Activated CD8-positive, alpha-beta memory T cell treated with anti-CD3 and anti-CD28 coated beads, Interleukin-2, amount 10 ng/mL, durations not matched to agents 7 days and 5 days (primary cell): ENCODE data around the gene SYT6. TPM values are rescaled to one million over a fixed set of nuclear protein-coding genes. Genes with fewer than 3 reads are reported as not detected.

ENCODE experiments used
- ATAC-seq: fragments of 150-1000 bp; cut with Tn5 transposase; one replicate; pipeline ENCODE4 v1.10.0; 2021; ENCODE audit warnings: moderate library complexity
- CTCF ChIA-PET: fragments of 350-600 bp; sonication (Branson Sonifier 250); formaldehyde crosslinking; loops from one replicate; lab custom pipeline; 2021; ENCODE audit warnings: antibody characterized with exemption; lab: Charles Lee
- DNase-seq: peaks from one replicate; pipeline ENCODE4 v3.0.0-alpha.2; 2020
- H3K27ac Mint-ChIP-seq: one replicate; pipeline ENCODE4 v1.8.0; 2021; ENCODE audit warnings: mild to moderate bottlenecking, mixed read lengths
- H3K27me3 Mint-ChIP-seq: one replicate; pipeline ENCODE4 v1.8.0; 2021; ENCODE audit warnings: mixed read lengths
- H3K36me3 Mint-ChIP-seq: one replicate; pipeline ENCODE4 v1.8.0; 2021; ENCODE audit warnings: mild to moderate bottlenecking, mixed read lengths
- H3K4me1 Mint-ChIP-seq: one replicate; pipeline ENCODE4 v1.8.0; 2021; ENCODE audit warnings: mixed read lengths
- H3K4me3 Mint-ChIP-seq: one replicate; pipeline ENCODE4 v1.8.0; 2021; ENCODE audit warnings: mild to moderate bottlenecking, moderate library complexity, mixed read lengths
- H3K9me3 Mint-ChIP-seq: one replicate; pipeline ENCODE4 v1.8.0; 2022; ENCODE audit warnings: low read depth, mixed read lengths
- total RNA-seq, 2 experiments: library from RNA; stranded (reverse); gene quantifications; one replicate each; pipeline ENCODE4 v1.2.3, GENCODE V29; 2021

The SYT6 gene
- total RNA-seq, 2 experiments from 2014 or later = not detected

DNA sequence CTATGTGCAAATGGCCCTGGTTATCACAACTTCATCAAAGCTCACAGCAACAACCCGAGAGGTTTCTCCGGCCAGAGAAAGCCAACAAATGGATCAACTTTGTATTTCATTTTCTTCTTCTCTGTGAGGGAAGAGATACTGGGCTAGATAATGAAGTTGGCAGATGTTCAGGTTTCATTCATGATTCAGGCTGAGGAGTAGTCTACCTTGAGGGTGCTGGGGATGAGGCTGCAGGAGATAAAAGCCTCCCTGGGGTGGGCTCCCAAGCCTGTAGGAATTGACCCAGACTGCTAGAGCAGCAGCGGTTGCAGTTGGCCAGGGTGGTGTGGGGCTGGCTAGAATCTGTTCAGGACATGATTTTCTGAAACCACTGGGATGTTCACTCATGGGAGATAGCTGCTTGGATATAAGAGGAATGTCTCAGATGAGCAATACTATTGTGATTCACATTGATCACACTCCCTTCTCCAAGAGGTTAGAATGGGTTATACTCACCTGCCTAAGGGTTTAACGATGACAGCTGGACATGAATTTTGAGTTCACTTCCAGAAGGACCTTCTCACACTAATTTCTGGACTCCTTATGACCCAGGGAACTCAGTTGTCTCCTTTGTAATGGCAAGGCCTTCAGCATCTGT lies 64.0 kb downstream of the SYT6 start:
- Mint-ChIP-seq H3K4me3 (no peak overlapping the region), H3K27ac (no peak overlapping the region), H3K36me3 (no peaks in the 10 kb centered on the region), H3K9me3 (no peaks in the 10 kb centered on the region), H3K27me3 (peaks cover 39% of the 10 kb centered on the region), H3K4me1 (peaks cover 2% of the 10 kb centered on the region)
- CTCF ChIA-PET = no interaction called here
- ATAC-seq (no peak), DNase-seq (no peak)

DNA sequence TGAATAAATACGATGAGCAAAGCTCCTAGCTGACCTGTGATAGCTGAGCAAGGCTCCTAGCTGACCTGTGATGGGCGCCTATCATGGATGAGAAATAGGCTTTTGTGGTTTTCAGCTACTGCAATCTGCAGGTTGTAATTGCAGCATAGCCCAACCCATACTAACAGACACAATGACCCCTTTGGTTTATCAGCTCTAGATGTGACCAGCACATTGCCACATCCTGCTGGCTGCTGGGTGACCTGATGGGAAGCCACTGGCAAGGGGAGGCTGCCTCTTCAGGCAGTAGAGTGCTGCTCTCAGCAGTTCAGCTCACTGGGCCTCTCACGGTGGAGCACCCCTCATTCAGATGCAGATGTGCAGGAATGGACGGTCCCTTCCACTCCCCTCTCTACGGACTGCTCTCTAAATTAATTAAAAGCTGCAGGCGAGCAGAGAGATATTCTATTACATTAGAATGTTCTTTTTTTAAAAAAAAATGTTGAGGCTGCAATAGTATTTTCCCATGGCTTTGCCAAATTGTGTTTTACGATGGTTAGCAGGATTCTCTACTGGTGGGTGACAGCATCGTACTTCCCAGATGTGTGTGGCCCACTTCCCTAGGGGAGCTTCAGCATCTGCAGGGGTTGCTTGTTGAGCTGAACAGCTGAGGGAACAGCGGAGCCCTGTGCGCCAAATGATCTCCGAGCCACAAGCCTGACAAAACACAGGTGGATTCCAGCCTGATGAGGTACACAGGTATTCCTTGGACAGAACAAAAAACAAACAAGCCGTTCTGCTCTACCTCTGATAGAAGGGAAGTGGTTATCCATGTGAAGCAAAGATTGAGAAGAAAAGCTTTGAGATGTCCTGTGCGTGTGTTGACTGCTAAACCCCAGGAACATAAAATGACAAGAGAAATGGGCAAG lies 65.0 kb downstream of the SYT6 start:
- peaks cover 2% of the 10 kb centered on the region for H3K4me1 Mint-ChIP-seq
- no peak overlapping the region for H3K27ac Mint-ChIP-seq
- CTCF ChIA-PET = no interaction called here
- ATAC-seq (no peak), DNase-seq (no peak)
- no peaks in the 10 kb centered on the region for H3K36me3 Mint-ChIP-seq
- H3K4me3 Mint-ChIP-seq = no peak overlapping the region
- peaks cover 43% of the 10 kb centered on the region for H3K27me3 Mint-ChIP-seq
- no peaks in the 10 kb centered on the region for H3K9me3 Mint-ChIP-seq

GRCh38 chr1:114087495-114087894 lies 66.2 kb downstream of the SYT6 start:
- Mint-ChIP-seq H3K36me3 (no peaks in the 10 kb centered on the region), H3K27ac (no peak overlapping the region), H3K9me3 (no peaks in the 10 kb centered on the region), H3K4me1 (peaks cover 2% of the 10 kb centered on the region), H3K27me3 (peaks cover 46% of the 10 kb centered on the region), H3K4me3 (no peak overlapping the region)
- ATAC-seq (no peak), DNase-seq (no peak)
- CTCF ChIA-PET = no interaction called here

DNA sequence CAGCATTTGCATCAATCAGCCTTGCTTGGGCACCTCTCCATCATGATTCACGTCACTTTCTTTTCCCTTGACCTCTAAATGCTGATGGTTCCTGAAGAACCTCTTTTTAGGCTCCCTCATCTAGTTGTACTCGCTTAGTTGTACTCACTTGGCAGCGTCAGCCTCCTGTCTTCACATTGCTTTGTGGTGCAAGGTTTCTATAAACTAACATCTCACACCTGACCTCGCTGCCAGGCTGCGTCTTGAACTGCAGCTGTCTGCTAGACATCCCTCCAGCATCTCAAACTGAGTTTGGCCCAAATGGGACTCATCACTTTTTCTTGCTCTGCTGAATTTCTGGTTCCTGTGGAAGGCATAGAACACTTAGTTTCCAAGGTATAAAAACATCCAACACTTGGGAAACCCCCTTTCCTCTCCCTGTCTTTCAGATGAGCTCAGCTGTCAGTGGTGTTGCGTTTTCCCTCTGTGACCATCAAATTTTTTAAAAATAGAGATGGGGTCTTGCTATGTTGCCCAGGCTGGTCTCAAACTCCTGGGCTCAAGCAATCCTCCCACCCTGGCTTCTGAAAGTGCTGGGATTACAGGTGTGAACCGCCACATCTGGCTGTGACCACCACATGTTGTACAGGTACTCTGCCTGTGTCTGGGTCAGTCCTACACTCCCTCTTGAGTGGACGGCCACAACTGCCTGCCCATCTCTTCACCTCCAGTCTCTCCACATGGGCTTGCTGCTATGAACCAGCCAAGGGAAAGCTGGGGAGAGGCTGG lies 66.9 kb downstream of the SYT6 start:
- Mint-ChIP-seq H3K36me3 (no peaks in the 10 kb centered on the region), H3K4me3 (no peak overlapping the region), H3K4me1 (peaks cover 2% of the 10 kb centered on the region), H3K27ac (no peak overlapping the region), H3K9me3 (no peaks in the 10 kb centered on the region), H3K27me3 (peaks cover 41% of the 10 kb centered on the region)
- CTCF ChIA-PET = no interaction called here
- no peak for DNase-seq
- no peak for ATAC-seq

DNA sequence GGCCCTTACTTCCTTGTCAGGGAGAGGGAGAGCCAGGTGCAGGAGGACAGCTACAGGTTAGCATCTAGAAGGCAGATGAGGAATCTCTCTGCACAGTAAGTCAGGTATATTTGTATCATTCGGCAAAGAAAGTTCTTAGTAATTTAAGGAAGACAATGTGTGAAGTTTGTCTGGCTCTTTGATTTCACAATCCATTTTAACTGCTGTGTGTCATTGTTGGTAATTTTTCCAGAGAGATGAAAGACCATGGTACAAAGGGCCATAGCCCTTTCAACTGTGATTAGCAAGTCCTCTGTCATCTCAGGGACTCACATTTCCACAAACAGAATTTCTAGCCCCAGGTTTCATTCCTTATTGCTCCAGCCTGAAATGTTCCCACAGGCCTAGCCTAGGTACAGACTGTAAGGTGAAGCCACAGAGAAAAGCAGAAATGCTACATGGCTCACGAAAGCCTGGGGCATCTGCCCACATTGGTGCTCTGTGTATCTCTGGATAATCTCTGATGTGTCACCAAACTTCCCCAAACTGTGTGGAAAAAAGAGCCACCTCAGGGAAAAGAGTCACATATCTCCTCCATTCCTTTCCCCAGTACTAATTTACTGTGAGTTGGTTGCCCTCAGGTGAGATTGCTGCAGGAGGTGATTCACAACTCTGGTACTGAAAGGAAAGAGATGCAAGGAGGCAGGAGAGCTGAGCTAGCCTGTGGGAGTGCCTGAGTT lies 70.6 kb downstream of the SYT6 start:
- Mint-ChIP-seq H3K4me3 (no peak overlapping the region), H3K36me3 (no peaks in the 10 kb centered on the region), H3K27me3 (peaks cover 18% of the 10 kb centered on the region), H3K4me1 (peaks cover 3% of the 10 kb centered on the region), H3K9me3 (no peaks in the 10 kb centered on the region), H3K27ac (no peak overlapping the region)
- DNase-seq = no peak
- CTCF ChIA-PET = no interaction called here
- ATAC-seq = no peak

GRCh38 chr1:114082304-114082630 lies 71.4 kb downstream of the SYT6 start:
- peaks cover 6% of the 10 kb centered on the region for H3K4me1 Mint-ChIP-seq
- DNase-seq (no peak), ATAC-seq (no peak)
- no peak overlapping the region for H3K27ac Mint-ChIP-seq
- peaks cover 13% of the 10 kb centered on the region for H3K27me3 Mint-ChIP-seq
- no peak overlapping the region for H3K4me3 Mint-ChIP-seq
- H3K9me3 Mint-ChIP-seq = no peaks in the 10 kb centered on the region
- no peaks in the 10 kb centered on the region for H3K36me3 Mint-ChIP-seq
- CTCF ChIA-PET = no interaction called here

GRCh38 chr1:114081437-114082303 lies 72.0 kb downstream of the SYT6 start:
- CTCF ChIA-PET = no interaction called here
- Mint-ChIP-seq H3K9me3 (no peaks in the 10 kb centered on the region), H3K27me3 (peaks cover 13% of the 10 kb centered on the region), H3K36me3 (no peaks in the 10 kb centered on the region), H3K27ac (no peak overlapping the region), H3K4me3 (no peak overlapping the region), H3K4me1 (peaks cover 8% of the 10 kb centered on the region)
- ATAC-seq (no peak), DNase-seq (no peak)

- Mint-ChIP-seq H3K27ac (no peak overlapping the region), H3K36me3 (no peaks in the 10 kb centered on the region), H3K27me3 (peaks cover 9% of the 10 kb centered on the region), H3K4me1 (peaks cover 14% of the 10 kb centered on the region), H3K9me3 (no peaks in the 10 kb centered on the region), H3K4me3 (no peak overlapping the region)
- CTCF ChIA-PET = no interaction called here
- no peak for DNase-seq
- ATAC-seq = no peak
Measured at GRCh38 chr1:114080511-114081436, 72.9 kb downstream of the SYT6 start.

GRCh38 chr1:114079596-114080190 lies 74.0 kb downstream of the SYT6 start:
- DNase-seq = no peak
- Mint-ChIP-seq H3K4me3 (no peak overlapping the region), H3K9me3 (no peaks in the 10 kb centered on the region), H3K27me3 (peaks cover 7% of the 10 kb centered on the region), H3K27ac (no peak overlapping the region), H3K4me1 (peaks cover 17% of the 10 kb centered on the region), H3K36me3 (no peaks in the 10 kb centered on the region)
- no peak for ATAC-seq
- CTCF ChIA-PET = no interaction called here

GRCh38 chr1:114078116-114078515 lies 75.6 kb downstream of the SYT6 start:
- DNase-seq (no peak), ATAC-seq (no peak)
- peak overlapping the region; percentile 12 for H3K27ac Mint-ChIP-seq

GRCh38 chr1:114077188-114077587 lies 76.5 kb downstream of the SYT6 start:
- ATAC-seq (no peak), DNase-seq (no peak)
- Mint-ChIP-seq H3K9me3 (no peaks in the 10 kb centered on the region), H3K4me3 (no peak overlapping the region), H3K27me3 (no peaks in the 10 kb centered on the region), H3K27ac (no peak overlapping the region), H3K36me3 (no peaks in the 10 kb centered on the region), H3K4me1 (peaks cover 17% of the 10 kb centered on the region)
- CTCF ChIA-PET = interaction anchor here (1.4 kb wide), 1 partner anchor 22 kb away, joined by 3 read pairs; no protein-coding TSS in a partner anchor

More at GRCh38 chr1:114078116-114078515, 75.6 kb downstream of the SYT6 start:
- Mint-ChIP-seq H3K4me1 (peaks cover 17% of the 10 kb centered on the region), H3K27me3 (peaks cover 2% of the 10 kb centered on the region), H3K9me3 (no peaks in the 10 kb centered on the region), H3K36me3 (no peaks in the 10 kb centered on the region), H3K4me3 (no peak overlapping the region)
- CTCF ChIA-PET = no interaction called here
